ENCODE results near the gene CPT1C.

CPT1C gene

GRCh38 chr19:49690656-49691242 is at the start of gene CPT1C:
Gene CPT1C, plus strand, starts transcription at chr19:49691116. Its CDS starts 1,137 bp downstream, at chr19:49692253.
- DNase-seq (ENCODE audit: low read depth): no peak

- peak; percentile 98 for DNase-seq (ENCODE audit: low read depth)
Measured at GRCh38 chr19:49641688-49642491, 49.0 kb upstream of the CPT1C start, which contains the start of gene SCAF1. Gene SCAF1, plus strand, starts transcription at chr19:49642209. Its CDS starts 2,818 bp downstream, at chr19:49645027.

DNA sequence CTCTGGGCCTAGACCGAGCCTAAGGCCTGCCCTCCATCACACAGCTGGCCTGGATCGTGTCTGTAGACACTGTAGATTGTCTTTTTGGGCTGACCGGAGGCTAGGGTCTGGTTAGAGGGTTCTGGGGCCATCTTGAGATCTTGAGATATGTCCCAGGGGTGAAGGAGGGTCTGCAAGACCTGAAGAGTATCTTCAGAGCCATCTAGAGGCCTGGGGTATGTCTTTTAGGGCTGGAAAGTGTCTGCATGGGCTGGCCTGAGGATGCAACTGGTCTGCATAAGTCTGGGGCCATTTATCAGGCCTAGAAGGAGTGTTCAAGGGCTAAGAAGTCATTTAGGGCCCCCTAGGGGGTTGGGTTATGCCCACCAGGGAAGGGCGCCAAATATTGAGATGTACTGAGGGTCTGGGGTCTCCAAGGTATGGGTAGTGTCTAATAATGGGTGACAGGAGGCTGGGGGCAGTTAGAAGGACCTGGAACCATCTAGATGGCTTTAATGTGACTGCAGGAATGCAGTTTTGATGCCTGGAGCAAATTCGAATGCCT is 48.4 kb upstream of the CPT1C start:
- no peak for DNase-seq (ENCODE audit: low read depth)

DNA sequence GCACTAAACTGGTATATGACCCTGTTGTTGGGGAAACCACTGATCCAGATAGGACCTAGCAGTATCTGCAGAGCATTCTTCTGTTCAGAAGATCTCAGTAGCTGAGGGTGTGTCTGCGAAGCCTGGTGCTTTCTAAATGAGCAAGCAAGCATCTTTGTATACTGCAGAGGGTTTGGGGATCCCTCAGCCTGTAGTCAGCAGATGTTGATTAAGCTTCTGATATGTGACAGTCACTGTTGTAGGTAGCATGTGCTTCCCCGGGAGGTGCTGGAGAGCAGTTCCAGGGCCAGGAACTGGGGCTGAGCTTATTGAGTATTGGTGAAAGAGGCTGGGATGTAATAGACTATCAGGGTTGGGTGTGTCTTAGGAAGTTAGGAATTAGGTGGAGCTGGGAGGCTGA is 47.5 kb upstream of the CPT1C start:
- DNase-seq (ENCODE audit: low read depth): no peak

DNA sequence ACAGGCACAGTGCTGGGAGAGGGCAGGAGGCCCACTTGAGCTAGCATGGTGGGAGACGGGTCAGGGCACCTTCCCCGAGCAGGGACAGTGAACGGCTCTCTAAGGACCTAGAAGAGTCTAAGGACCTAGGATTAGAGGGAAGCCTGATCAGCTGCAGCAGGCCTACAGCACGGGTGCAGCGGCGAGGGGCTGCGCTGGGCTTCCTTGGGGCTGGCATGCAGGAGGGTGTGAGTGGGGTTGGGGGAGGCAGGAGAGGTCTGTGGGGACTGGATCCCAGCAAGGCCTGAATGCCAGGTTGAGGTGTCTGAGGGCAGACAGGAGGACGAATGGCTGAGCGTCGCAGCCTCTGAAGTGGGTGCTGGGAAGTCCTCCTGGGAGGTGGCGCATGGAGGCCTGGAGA is 45.3 kb upstream of the CPT1C start:
- DNase-seq (ENCODE audit: low read depth): no peak

GRCh38 chr19:49645995-49646394 is 44.9 kb upstream of the CPT1C start:
- DNase-seq (ENCODE audit: low read depth): no peak

- DNase-seq (ENCODE audit: low read depth): no peak
Measured at GRCh38 chr19:49646586-49646985, 44.3 kb upstream of the CPT1C start.

DNA sequence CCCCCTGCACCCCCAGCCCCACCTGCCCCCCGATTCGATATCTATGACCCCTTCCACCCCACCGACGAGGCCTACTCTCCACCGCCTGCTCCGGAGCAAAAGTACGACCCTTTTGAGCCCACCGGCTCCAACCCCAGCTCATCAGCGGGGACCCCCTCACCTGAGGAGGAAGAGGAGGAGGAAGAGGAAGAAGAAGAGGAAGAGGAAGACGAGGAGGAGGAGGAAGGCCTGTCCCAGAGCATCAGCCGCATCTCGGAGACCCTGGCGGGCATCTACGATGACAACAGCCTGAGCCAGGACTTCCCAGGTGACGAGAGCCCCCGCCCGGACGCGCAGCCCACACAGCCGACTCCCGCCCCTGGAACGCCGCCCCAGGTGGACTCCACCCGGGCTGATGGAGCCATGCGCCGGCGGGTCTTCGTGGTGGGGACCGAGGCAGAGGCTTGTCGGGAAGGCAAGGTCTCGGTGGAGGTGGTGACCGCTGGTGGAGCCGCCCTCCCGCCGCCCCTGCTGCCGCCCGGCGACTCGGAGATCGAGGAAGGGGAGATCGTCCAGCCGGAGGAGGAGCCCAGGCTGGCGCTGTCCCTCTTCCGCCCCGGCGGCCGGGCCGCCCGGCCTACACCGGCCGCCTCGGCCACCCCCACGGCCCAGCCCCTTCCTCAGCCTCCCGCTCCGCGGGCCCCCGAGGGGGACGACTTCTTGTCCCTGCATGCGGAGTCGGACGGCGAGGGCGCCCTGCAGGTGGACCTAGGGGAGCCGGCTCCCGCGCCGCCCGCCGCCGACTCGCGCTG is 39.7 kb upstream of the CPT1C start:
- DNase-seq (ENCODE audit: low read depth): no peak

DNA sequence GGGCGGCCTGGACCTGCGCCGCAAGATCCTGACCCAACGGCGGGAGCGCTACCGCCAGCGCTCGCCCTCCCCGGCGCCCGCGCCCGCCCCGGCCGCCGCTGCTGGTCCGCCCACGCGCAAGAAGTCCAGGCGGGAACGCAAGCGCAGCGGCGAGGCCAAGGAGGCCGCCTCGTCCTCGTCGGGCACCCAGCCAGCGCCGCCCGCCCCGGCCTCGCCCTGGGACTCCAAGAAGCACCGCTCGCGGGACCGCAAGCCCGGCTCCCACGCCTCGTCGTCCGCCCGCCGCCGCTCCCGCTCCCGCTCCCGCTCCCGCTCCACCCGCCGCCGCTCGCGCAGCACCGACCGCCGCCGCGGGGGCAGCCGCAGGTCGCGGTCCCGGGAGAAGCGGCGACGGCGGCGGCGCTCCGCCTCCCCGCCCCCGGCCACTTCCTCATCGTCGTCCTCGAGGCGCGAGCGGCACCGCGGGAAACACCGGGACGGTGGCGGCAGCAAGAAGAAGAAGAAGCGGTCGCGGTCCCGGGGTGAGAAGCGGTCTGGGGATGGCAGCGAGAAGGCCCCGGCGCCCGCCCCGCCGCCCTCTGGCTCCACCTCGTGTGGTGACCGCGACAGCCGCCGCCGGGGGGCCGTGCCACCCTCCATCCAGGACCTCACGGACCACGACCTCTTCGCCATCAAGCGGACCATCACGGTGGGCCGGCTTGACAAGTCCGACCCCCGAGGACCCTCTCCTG is 38.9 kb upstream of the CPT1C start:
- no peak for DNase-seq (ENCODE audit: low read depth)

DNA sequence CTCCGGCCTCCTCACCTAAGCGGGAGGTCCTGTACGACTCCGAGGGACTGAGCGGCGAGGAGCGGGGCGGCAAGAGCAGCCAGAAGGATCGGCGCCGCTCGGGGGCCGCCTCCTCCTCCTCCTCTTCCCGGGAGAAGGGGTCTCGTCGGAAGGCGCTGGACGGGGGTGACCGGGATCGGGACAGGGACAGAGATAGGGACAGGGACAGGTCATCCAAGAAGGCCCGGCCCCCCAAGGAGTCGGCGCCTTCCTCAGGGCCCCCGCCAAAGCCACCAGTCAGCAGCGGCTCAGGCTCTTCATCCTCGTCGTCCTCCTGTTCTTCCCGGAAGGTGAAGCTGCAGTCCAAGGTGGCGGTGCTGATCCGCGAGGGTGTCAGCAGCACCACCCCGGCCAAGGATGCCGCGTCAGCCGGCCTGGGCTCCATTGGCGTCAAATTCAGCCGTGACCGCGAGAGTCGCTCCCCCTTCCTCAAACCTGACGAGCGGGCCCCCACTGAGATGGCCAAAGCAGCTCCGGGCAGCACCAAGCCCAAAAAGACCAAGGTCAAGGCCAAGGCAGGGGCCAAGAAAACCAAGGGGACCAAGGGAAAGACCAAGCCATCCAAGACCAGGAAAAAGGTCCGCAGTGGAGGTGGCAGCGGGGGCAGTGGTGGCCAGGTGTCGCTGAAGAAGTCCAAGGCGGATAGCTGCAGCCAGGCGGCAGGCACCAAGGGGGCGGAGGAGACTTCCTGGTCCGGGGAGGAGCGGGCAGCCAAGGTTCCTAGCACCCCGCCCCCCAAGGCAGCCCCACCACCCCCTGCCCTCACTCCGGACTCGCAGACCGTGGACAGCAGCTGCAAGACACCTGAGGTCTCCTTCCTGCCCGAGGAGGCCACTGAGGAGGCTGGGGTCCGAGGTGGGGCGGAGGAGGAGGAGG is 38.1 kb upstream of the CPT1C start:
- DNase-seq (ENCODE audit: low read depth): no peak

DNA sequence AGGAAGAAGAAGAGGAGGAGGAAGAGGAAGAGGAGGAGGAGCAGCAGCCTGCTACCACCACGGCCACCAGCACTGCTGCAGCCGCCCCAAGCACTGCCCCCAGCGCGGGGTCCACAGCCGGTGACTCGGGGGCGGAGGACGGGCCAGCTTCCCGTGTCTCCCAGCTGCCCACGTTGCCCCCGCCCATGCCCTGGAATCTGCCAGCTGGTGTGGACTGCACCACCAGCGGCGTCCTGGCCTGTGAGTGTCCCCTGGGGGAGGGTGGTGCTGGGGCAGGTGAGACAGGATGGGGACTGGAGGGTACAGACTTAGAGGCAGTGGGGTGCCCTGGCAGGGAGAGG is 37.5 kb upstream of the CPT1C start:
- DNase-seq (ENCODE audit: low read depth): no peak

DNA sequence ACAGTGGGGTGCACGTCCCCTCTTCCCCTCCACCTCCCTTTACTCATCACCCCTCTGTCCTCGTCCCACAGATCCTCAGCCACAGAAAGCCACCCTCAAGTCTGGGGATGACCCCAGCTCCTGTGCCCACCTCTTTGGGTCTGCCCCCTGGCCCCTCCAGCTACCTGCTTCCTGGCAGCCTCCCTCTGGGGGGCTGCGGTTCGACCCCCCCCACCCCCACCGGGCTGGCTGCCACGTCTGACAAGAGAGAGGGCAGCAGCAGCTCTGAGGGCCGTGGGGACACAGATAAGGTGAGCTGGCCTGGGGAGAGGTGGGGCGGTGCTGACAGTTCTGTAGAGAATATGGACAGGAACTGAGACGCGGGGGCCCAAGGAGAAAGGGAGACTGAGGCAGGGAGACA is 36.3 kb upstream of the CPT1C start:
- no peak for DNase-seq (ENCODE audit: low read depth)

DNA sequence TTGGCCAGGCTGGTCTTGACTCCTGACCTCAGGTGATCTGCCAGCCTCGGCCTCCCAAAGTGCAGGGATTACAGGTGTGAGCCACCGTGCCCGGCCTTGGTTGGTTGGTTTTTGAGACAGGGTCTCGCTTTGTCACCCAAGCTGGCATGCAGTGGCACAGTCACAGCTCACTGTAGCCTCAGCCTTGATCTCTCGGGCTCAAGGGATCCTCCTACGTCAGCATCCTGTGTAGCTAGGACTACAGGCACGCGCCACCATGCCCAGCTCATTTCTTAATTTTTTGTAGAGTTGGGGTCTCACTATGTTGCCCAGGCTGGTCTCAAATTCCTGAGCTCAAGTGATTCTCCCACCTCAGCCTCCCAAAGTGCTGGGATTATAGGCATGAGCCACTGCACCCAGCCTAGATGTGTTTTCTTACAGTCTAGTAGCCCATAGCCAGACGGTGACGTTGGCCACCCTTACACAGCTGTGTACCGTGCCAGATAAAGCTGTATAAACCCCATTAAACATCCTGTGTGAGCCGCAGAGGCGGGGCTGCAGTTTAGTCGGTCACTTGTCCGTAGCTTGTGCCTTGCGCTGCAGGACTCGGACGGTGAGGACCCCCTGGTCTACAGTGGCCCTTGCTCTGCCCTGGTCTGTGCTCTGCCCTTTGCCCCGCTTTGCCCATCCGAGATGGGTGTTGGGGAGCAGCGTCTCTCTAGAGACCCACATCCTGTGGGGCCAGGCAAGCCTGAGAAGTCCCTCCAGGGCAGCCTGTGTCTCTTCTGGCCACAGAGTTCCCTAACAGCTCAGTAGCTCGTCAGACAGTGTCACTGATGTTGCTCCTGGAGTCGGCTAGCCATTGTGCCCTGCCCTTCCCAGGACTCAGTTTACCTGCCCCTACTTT is 35.1 kb upstream of the CPT1C start:
- DNase-seq (ENCODE audit: low read depth): no peak

DNA sequence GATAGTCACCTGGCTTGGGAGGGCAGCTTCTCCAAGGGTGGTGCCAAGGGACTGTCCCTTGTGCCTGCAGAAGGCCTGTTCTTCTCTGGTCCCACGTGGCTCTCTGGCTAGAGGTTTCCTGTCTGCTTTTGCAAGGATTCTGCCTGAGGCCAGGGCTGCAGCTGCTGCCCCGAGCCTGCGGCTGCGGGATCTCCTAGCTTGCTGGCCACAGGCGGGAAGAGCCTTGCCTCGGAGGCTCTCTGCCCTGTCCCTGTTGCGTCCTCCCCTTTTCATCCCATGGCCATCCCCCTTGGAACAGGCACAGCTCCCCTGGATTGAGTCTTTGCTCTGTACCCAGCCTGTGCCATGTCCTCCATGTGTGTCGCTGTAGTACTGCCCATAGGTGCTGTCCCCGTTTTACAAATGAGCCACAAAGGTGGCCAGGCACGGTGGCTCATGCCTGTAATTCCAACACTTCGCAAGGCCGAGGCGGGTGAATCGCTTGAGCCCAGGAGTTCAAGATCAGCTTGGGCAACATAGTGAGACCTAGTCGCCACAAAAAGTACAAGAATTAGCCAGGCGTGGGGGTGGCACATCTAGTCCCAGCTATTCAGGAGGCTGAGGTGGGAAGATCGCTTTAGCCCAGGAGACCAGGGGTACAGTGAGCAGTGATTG is 34.3 kb upstream of the CPT1C start:
- no peak for DNase-seq (ENCODE audit: low read depth)

DNA sequence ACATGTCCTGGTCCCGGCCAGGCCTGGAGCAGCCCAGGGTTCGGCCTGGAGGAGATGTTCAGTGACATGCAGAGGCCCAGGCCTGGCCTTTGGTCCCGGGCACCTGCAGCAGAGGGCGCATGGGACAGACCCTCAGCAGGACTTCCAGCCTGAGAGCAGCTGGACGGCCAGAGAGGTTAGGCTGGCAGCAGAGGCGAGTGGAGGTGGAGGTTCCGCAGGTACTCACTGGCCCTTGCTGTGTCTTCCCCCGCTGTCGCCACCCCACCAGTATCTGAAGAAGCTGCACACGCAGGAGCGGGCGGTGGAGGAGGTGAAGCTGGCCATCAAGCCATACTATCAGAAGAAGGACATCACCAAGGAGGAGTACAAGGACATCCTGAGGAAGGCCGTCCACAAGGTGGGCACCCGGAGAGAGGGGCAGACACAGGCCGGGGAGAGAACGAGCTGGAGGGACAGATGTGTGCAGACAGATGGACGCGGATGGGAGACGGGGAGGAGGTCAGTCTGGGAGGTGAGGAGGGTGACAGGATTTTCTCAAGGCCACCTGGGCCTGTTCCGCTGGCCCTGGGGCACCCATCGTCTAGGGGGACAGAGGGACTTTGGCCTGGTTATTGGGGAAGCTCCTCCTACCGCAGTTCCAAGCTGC is 33.3 kb upstream of the CPT1C start:
- no peak for DNase-seq (ENCODE audit: low read depth)

DNA sequence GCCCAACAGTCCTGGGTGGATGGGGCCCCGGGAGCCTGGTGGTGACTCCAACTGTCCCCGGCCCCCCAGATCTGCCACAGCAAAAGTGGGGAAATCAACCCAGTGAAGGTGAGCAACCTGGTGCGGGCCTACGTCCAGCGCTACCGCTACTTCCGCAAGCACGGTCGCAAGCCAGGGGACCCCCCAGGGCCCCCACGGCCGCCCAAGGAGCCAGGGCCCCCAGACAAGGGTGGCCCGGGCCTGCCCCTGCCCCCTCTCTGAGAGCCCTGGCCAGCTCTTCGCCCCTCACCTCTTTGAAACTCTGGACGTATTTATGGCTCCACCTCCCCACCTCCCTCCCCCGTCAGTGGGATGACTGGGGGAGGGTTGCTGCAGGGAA is 32.8 kb upstream of the CPT1C start:
- DNase-seq (ENCODE audit: low read depth): no peak

GRCh38 chr19:49658566-49659442 is 32.1 kb upstream of the CPT1C start:
- no peak for DNase-seq (ENCODE audit: low read depth)

Data from activated gamma-delta T cell treated with anti-CD3 and anti-CD28 coated beads, Interleukin-2, amount 50 U/mL, for 16 hours (primary cell).